Tibial nerve (tissue), 3 donors: ENCODE data around the gene FAM171A1.

Experiments used
- POLR2A ChIP-seq, 2 donors: fragments of 450-650 bp; IDR thresholded peaks; one replicate each; pipeline ENCODE4 v1.6.1; 2017; ENCODE audit warnings: antibody characterized with exemption in 2 of 2, mild to moderate bottlenecking in 2 of 2, moderate library complexity in 2 of 2
- TF ChIP-seq, protein P1 (sequence below), 5 experiments: fragments of 200-600 bp in 3 of 5; fragments of 450-650 bp in 2 of 5; sonication (generic) in 3 of 5; IDR thresholded peaks; one replicate each; pipeline ENCODE4 v1.5.1; 2016 to 2019; ENCODE audit warnings: antibody characterized with exemption in 5 of 5, mild to moderate bottlenecking in 3 of 5, moderate library complexity in 2 of 5

DNA sequence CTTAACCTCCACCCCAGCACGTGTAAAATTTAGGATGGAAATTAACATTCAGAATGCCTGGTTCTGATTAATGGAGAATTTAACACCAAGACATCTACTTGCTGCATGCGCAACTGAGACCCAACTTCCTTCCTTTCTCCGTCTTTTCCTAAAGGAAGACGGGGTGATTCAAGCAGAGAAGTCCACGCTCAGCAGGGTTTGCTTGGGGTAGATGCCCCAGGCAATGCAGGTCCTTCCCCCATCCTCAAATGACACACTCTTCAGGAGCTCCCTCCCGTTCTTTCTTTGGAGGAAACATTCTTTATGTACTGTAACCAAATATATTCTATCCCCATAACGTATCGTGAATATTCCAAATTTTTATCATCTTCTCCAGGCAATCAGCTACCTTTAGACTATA is 47.0 kb downstream of the FAM171A1 start:
- TF ChIP-seq, protein P1, sequence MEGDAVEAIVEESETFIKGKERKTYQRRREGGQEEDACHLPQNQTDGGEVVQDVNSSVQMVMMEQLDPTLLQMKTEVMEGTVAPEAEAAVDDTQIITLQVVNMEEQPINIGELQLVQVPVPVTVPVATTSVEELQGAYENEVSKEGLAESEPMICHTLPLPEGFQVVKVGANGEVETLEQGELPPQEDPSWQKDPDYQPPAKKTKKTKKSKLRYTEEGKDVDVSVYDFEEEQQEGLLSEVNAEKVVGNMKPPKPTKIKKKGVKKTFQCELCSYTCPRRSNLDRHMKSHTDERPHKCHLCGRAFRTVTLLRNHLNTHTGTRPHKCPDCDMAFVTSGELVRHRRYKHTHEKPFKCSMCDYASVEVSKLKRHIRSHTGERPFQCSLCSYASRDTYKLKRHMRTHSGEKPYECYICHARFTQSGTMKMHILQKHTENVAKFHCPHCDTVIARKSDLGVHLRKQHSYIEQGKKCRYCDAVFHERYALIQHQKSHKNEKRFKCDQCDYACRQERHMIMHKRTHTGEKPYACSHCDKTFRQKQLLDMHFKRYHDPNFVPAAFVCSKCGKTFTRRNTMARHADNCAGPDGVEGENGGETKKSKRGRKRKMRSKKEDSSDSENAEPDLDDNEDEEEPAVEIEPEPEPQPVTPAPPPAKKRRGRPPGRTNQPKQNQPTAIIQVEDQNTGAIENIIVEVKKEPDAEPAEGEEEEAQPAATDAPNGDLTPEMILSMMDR (IDR thresholded peaks at IDR 0.05): no peak
- no peak for TF ChIP-seq POLR2A (IDR thresholded peaks at IDR 0.05)
